Esophagus mucosa (tissue), 1 donor: ENCODE data around the gene SAMD5. TPM values are rescaled to one million over a fixed set of nuclear protein-coding genes. Genes with fewer than 3 reads are reported as not detected.
A peak's percentile ranks its signal among the peaks of the same experiment; 100 is the strongest.

ENCODE experiments used
- ATAC-seq: fragments of 200-7000 bp; cut with Tn5 transposase; one replicate; pipeline ENCODE4 v1.9.1; 2020
- total RNA-seq: library from RNA; stranded (reverse); gene quantifications from one replicate; pipeline ENCODE4 v1.2.4, GENCODE V29; 2023
- donor health status: DM: yes; HTN: yes; CAD: no.

Gene SAMD5
- total RNA-seq, 1 donor from 2014 or later = 6.5 TPM

DNA sequence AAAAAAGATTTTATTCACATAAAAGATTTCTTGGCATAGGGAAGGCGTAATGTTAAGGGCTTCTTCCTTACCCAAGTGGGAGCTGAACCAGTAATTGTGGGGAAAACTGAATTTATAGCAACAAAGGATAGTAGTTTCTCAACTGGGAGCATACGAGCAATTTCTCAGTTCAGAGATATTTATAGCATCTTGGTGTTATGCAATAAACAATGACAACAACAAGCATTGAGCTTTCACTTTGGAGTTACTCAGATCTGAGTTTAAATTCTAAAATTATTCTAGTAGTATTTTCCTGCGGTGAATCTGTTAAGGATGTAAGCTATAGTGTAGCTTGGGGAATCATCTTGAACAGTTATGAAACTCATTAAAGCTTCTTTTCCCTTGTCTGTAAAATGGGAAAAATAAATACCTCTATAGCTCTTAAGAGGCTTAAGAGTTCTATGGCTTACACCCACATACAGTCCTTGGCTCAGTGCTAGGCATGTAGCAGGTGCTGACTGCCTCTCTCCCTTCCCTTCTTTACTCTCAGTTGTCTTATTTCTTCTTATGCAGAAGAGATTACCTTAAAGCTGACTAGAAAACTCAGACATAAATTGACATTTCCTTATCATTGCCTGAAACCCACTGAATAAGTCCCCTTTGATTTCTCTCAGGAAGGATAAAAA, 58.8 kb downstream of the SAMD5 start:
- ATAC-seq = no peak

DNA sequence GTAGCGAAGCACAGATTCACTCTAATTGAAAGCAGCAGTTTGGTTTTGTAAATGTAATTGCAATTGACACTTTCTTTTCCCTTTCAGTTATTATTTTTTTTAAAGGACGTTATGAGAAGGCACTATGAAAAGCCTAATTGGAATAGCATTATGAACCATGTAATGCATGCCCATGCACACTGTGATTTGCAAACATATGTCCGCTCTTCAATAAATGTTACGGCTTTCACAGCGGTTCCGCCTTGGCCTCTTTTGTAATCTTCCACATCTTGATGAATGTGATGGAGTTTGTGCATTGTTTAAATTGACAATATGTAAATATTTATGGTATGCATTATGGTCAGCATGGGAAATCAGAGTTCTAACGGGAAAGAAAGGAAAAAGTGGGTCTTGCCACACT, 61.3 kb downstream of the SAMD5 start:
- ATAC-seq = no peak

DNA sequence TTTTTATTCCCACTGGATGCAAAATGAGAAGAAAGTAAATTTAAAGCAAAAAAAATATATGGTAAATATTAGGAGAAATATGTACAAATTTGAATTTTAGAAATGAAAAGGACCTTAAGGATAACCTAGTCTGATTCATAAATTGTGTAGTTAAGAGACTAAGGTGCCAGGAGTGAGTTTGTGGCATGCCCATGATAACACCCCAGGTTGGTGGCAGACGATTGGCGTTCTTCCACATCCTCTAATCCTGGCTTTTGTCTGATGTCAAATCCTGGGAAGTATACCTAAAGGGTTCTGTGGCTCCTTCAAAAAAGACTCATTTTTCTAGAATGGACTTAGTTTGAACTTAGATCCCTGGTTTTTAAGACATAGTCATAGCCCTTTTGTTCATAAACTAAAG, 62.2 kb downstream of the SAMD5 start:
- no peak for ATAC-seq

DNA sequence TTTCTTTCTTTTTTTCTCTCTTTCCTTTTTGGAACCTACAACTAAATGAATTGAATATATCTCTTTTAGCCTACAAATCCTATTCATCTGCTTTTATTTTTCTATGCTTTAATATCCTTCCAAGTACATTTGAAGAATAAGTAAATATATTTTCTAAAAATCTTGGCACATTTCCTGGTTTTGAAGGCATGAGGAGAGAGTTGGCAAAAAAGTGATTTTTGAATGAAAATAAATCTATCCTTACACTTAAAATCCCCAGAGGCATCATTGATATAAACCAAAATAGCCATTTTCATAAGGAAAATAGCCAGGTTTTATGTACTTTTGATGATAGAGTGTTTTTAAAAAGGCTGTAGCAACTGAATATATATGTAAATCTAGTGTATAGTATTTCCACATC, 69.0 kb downstream of the SAMD5 start:
- no peak for ATAC-seq

DNA sequence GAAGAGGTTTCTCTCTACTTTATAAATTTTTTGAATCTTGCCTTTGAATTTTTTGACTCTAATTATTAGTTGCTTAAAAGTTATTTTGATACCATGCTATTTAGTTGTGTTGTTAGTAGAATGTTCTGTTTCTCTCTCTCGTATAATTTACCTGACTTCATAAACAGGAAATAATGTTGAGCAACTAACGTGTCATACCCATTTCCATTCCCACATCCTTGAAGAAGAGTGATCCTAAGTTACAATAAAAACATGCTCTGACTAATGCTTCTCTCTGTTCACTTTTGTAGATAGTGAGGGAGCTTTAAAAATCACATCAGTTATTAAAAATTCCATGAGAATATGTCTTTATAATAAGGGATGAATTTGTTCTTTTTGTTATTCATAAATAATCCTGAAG, 69.7 kb downstream of the SAMD5 start:
- ATAC-seq = no peak

DNA sequence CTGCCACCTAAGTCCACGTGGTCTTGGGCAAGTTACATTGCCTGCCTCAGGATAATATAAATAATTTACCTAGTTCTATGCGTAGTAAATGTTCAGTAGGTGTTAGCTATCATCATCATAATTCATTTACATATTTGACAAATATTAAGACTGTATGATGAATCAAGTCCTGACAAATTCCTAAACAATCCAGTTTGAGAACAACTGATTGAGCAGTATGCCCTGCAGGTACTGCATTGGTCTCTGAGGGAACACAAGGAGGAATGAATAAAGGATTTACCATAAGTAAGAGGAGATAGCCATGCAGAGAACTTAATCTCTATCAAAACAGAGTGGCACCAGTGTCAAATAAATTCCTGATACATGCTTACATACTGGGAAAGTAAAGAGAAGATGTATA, 70.4 kb downstream of the SAMD5 start:
- peak; percentile 83 for ATAC-seq

DNA sequence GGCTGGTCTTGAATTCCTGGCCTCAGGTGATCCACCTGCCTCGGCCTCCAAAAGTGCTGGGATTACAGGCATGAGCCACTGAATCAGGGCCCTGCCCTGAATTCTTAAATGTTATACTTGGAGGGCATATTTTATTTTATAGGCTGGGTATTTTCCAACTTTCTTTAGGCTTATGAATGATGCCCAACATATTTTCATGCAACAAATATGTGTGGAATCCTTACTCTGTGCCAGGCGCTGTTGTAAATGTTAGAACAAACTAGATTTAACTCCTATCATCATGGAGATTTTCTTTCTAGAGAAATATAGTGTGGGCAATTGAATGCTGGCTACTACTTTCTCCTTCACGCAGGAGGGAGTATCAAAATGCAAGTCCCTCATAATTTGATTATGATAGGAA, 71.2 kb downstream of the SAMD5 start:
- no peak for ATAC-seq

DNA sequence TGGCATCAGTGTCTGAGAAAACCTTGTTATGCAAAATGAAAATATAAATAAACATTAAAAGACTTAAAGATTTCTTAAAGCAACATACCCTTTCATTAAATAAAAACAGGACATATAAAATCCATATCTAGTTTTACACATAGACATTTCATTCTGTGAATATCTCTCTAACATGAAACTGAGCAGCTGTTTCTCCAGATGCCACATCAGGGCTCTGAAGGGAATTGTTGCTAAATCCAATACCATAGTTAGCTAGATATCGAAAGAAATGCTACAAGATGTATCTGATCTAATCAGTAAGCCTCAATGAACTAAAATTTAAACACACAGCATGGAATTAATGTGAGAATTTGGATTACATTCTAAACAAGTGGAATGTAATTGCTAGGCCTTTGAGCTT, 74.5 kb downstream of the SAMD5 start:
- no peak for ATAC-seq

DNA sequence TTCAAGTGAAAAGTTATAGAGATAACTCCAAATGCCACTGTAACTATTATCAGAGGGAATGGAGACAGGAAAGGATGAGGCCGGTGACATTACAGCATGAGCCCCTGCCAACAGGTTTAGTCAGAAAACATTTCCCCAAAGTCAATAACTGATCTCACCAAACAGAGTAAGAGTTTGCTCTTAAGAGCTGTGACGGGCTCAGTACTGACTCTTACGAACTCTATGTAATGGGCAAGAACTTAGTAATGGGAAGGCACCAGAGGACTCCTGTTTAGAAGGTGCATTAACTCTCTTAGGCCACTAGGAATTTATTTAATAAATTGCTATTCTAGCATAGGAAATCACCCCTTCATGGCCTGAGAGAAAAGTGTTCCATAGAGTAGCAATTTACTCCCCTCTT, 76.8 kb downstream of the SAMD5 start:
- no peak for ATAC-seq

DNA sequence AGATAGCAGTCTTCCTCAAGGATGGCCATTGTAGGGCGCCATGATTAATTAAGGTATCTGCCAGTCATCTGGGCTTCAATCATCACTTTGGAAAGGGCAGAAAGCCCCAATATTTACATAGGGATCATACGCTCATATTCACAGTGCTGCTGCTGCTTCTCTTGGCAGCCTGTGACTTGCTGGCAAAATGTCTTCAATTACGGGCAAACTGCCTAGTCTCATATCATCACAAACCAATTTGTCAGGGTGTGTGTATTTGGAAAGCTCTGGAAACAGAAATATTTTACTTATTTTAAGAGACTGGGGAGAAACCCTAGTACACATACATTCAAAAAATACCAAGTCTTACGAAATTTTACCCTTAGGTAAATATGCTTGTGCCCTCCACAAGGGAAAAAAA, 77.6 kb downstream of the SAMD5 start:
- ATAC-seq = no peak

DNA sequence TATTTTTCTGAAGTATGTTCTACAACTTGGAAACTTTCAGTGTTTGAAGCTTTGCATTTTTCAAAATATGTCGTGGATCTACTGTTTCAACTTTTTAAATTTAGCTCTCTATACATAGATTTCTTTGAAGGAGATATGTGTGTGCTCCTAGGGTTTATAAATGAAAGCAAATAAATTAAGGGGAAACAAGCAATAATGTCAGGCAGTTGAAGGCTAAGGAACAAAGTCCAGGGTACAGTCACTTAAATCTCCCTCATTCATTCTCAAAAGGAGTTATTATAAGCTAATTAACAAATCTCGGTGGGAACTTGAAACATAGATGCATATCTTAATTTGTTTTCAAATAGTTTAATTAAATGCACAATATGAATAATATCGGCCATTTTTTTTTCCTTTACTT, 79.4 kb downstream of the SAMD5 start:
- ATAC-seq = no peak

DNA sequence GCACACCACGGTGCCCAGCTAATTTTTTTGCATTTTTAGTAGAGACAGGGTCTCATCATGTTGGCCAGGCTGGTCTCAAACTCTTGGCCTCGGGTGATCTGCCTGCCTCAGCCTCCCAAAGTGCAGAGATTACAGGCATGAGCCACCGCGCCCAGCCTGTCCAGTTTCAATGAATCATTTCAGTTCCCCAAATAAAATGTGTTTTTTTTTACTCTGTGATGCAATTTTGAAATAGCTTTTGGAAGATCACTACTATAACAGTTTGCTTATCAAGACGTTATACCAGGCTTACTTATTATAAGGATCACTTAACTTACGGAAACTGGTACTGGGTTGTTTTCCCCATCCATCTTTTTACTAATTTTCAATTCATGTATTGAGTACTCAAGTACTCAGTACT, 80.0 kb downstream of the SAMD5 start:
- no peak for ATAC-seq

DNA sequence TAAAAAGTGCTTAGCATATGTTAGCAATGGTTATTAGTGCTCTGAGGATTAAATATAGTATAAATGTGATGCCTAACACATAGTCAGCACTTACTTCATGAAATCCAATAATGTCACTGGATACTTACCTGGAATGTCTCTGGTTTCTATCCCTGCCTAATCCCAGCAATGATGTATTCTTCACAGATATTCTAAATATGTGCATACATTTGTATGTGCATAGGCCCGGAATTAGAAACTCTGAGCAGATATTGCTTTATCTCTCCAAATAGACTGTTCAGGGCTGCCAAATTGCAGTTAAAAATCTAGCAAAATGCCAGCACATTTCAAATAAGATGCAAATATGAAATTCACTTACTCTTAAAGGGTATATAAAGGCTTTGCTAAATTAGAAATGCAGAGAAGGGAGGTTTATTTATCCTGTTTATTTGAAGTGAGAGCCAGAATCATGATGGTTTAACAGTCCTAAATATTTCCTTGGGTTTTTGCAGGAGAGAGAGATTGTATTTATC, 81.3 kb downstream of the SAMD5 start:
- no peak for ATAC-seq

DNA sequence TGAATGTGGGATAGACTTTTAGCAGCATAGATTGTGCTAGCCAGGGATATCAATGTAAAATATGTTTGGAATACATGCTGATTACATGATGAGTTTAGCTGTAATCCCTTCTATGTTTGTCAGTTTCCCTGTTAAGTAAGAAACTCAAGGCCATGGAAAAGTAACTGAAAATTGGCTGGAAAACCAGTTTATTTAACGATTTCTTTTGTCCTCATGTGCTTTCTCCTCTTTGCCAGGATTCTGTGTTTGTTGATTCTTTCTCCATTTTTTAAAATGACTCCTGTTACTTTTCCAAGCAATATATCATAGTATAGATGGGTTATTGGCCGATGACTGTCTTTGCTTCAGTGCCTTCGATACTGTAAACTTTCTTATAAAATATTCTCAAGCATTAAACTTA, 87.5 kb downstream of the SAMD5 start:
- no peak for ATAC-seq

DNA sequence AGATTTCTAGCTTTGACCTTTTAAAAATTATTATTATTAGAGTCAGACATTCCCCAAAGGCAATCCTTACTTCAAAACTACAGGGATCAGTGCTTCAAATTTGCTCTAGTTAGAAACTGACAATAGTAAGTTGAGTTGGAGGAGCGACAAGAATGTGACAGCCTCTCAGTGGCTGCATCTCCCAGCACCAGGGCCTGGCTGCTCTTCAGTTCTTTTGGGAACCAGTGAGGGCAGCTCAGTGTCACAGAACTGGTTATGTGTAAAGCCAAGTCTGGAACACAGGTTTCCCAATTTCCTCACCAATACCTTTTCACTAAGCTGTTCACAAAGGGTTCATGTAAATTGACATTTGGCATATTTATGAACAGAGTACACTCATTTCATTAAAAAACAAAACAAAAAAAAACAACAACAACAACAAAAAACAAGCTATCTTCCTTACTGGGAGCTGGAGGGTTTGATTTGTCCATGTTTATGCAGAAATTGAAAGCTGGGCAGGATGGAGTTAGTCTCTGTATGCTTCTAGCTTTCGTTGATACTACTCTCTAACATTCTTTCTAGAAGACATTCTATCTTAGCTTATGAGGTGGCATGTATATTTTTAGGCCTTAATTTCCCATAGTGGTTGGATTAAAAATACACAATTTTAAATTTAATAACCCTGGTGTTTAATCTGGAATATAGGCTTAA, 95.0 kb downstream of the SAMD5 start:
- ATAC-seq = peak; percentile 25

DNA sequence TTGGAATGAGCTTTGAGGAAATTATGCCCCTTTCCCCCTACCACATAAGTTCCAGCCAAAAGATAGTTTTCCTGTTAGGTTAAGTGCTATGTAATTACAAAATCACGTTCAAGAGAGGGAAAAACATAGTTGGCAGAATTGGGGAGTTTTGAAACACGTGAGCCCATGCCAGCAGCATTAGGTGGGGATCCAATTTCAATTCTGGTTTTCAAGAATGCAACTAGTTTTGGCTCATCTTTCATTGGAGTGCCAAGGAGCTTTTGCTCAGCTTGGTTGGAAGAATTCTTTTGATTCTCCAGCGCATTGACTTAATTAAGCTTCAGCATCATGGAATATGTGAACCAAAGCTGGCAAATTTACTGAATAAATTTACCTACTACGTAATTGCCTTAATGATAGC, 95.9 kb downstream of the SAMD5 start:
- ATAC-seq = no peak

DNA sequence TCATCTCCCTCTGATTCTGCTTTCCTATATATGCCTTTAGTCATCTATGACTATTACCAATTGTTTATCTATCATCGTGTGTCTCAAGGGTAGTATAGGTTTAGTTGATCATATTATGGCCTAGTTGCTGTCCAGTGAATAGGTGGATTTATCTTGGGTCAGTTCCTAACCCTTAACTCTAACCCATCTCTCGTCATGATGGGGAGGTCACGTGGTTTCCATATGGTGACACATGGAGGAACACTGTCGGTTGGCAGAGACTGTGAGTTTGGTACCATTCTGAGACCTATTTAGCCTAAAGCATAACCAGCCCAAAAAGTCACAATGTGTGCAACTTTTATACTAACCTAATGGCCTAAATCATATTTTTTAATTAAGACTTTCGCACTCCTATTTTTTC, 103.5 kb downstream of the SAMD5 start:
- ATAC-seq = no peak

DNA sequence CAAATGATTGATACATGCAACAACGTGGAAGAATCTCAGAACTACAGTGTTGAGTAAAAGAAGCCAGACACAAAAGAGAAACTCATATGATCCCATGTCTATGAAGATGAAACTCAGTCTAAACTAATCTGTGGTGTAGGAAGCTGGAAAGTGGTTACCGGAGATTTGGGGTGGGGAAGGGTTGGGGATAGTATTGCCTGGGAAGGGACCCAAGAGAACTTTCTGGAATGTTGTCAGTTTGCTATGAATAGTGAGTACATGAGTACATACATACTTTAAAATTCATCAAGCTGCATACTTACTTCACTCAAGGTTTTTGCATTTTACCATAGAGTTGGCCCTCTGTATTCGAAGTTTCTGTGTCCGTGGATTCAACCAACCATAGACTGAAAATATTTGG, 106.0 kb downstream of the SAMD5 start:
- no peak for ATAC-seq

DNA sequence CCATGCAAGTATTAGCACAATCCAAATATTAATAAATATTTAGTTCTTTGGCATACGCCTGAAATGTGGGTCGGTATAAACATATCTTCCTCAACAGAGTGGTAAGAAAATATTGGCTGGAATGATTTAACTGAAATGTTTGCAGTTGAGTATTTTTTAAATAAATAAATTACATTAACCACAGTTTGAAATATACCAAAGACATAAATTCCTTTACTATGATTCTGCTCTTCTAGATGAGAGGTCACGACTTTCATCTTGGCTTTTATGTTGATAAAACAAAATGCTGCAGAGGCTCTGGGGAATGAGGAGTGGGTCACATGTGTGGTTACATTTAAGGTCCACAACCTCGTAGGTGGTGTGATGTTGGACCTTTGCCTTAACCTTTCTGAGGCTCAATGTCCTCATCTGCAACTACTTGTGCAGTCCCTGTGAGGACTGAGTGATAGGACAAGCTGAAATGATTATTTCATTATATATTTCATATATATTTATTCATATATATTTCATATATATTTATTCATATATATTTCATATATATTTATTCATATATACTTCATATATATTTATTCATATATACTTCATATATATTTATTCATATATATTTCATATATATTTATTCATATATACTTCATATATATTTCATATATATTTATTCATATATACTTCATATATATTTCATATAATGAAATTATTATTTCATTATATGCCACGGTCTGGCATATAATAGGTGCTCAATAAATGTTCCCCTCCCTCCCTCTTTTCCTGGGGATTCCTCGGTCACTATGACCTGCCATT, 107.4 kb downstream of the SAMD5 start:
- ATAC-seq = no peak

DNA sequence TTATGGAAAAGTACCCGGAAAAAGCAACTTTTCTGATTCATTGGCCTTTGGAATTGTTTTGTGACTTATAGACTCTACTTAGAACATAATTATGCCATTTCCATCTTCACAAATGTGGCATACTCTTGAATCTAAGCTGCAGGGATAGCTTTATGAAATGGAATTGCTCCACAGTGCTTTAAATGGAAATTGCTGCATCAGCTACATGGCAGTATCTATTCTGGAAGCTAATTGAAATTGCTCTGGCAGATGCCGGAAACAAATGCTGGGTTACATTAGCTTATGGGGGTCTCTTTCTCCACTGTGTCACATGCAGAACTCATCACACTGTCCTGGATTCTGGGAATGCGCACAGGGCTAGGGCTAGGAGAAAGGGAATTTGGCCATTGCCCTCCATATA, 108.9 kb downstream of the SAMD5 start:
- ATAC-seq = no peak

DNA sequence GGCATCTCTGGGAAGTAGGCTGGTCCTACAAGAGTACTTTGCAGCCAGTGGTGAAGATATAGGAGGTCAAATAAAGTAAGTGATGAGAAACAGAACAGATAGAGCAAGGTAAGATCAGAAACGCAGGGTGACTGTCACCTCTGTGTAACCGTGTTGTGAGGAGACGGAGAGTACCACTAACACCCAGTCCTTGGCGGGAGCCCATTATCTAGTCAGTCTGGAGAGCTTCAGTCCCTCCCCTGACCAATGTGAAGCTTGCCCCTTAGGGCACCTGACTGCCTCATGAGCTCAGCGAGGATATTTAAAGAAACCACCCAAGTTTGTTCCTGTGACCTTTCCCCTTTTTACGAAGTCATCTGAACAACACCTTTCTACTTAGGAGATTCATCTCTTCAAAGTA, 110.0 kb downstream of the SAMD5 start:
- ATAC-seq = no peak

DNA sequence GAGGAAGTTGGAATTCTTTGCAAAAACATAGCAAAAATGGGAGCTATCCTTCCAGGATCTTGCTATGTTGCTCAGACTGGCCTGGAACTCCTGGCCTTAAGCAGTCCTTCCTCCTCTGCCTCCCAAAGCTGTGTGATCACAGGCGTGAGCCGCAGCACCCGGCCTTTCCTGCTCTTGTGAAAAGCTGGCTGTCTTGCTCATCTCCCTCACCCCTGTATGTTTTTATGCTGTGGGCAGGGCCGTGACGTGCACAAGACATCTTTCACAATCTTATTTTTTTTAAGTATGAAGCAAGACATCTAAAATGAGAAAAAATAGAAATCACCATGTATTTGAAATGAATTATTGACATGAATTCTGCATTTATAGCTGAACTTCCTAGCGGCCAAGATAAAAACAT, 110.4 kb downstream of the SAMD5 start:
- no peak for ATAC-seq
